DMS114 treated with DMSO at 0.1 percent for 48 hours (cell line): ENCODE results near the gene KLC1.

Experiments
- DNase-seq: peaks from one replicate; lab custom pipeline; 2025; ENCODE audit not compliant: unreplicated experiment; lab: John Stamatoyannopoulos, UW

The KLC1 gene

DNA sequence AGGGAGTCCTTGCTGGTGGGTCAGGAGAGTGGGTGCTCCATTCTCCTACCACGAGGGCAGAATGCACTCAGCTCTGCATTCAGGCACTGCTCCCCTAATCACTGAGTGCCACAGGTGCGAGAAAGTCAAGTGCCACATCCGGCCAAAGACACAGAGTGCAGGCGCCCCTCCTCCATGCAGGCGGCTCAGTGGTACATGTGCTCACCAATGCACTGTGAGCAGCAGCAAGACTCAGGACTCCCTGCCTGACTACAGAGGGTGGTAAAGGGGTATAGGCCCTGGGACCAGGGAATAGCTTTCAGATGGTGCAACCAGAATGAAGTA, 119.5 kb downstream of the KLC1 start:
- DNase-seq: no peak

DNA sequence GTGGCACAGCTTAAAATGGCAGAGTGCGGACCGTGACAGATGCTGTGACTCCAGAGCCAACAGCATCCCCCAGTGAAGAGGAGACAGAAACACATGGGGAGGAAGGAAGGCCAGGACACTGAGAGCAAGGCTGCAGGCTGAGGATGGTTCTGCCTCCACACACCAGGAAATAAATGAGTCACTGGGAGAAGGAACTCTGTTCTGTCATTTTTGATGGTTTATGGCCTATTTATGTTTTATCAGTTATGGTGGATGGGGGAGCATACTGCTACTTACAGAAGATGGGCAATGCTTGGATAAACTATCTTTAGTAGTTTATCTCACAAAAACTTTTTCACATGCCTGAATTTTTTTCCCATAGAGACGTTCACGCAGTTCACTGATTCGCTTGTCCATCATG, 120.4 kb downstream of the KLC1 start:
- no peak for DNase-seq

DNA sequence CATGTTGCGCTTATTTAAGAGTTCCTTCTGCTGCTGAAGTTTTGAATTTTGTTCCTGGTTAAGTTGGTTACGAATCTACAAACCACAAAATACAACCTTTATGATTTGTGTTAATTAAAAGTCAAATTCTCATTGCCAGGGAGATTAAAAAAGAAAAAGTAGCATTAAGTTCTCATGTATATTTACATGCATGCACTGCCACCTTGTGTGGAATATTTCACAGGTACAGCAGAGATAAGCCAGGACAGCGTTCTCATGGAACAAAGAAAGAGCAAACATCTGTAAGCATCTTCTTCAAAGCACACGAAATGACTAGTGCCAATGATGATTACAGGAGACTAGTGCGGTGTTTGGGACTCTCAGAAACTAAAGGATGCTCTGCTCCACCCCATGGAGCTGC, 120.8 kb downstream of the KLC1 start:
- no peak for DNase-seq
